ENCODE measurements around the gene TMEM150C.
A peak's percentile ranks its signal among the peaks of the same experiment; 100 is the strongest.

The TMEM150C gene

GRCh38 chr4:82462415-82462831 lies 99.4 kb downstream of the TMEM150C start:
- TF ChIP-seq, protein P1, sequence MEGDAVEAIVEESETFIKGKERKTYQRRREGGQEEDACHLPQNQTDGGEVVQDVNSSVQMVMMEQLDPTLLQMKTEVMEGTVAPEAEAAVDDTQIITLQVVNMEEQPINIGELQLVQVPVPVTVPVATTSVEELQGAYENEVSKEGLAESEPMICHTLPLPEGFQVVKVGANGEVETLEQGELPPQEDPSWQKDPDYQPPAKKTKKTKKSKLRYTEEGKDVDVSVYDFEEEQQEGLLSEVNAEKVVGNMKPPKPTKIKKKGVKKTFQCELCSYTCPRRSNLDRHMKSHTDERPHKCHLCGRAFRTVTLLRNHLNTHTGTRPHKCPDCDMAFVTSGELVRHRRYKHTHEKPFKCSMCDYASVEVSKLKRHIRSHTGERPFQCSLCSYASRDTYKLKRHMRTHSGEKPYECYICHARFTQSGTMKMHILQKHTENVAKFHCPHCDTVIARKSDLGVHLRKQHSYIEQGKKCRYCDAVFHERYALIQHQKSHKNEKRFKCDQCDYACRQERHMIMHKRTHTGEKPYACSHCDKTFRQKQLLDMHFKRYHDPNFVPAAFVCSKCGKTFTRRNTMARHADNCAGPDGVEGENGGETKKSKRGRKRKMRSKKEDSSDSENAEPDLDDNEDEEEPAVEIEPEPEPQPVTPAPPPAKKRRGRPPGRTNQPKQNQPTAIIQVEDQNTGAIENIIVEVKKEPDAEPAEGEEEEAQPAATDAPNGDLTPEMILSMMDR (conservative IDR thresholded peaks at IDR 0.05; ENCODE audit: low read depth): peak; percentile 83
- DNase-seq (ENCODE audit: low spot score): peak; percentile 91
- CTCF ChIA-PET: interaction anchor here (0.8 kb wide), 1 partner anchor 21 kb away, joined by 3 read pairs; no protein-coding TSS in a partner anchor
- POLR2A ChIA-PET (ENCODE audit: low non-redundant PET): no interaction called here
- no peak overlapping the region for H3K27ac ChIP-seq

DNA sequence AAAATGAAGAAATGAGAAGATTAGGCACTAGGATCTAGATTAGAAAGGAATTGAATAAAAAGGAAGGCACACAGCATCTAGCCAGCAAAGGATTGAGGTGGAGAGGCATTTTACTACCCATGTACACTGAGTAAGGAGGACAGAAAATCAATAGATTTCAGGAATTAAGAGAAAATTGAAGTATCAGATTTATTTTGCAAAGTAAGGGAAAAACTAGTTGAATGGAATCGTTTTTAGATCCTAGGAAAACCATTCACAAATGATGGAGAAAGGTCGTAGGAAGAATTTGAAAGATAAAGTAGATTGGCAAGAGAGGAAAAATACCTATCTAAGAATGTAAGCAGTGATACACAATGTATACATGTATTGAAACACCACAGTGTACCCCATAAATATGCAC lies 100.1 kb downstream of the TMEM150C start:
- DNase-seq (ENCODE audit: low spot score): no peak
- TF ChIP-seq, protein P1 (conservative IDR thresholded peaks at IDR 0.05; ENCODE audit: low read depth): no peak
- no peak overlapping the region for H3K27ac ChIP-seq
- POLR2A ChIA-PET (ENCODE audit: low non-redundant PET): no interaction called here
- CTCF ChIA-PET: interaction anchor here (0.6 to 1.1 kb wide), 5 partner anchors 9 to 1041 kb away, joined by 3 to 4 read pairs (median 3); no protein-coding TSS in a partner anchor

DNA sequence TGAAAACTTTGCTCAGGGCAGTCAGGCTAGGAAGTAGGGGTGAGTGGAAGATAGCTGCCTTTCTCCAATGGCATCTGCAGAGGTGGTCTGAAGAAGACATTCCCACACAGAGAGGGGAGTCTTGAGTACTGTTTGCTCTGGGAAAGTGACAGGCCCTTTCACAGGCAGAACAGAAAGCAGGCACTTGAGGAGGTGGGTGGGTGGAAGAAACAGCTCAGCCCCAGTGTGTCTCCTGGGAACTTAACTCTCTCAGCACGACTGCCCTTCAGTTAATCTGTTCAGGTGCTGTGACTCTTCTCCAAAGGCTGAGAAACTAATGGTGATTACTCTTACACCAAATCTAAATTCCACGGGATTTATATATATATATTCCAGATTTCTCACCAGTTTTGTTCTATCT lies 103.1 kb downstream of the TMEM150C start:
- H3K27ac ChIP-seq: no peak overlapping the region
- TF ChIP-seq, protein P1 (conservative IDR thresholded peaks at IDR 0.05; ENCODE audit: low read depth): no peak
- ChIA-PET POLR2A (ENCODE audit: low non-redundant PET) (no interaction called here), CTCF (no interaction called here)
- DNase-seq (ENCODE audit: low spot score): no peak

GRCh38 chr4:82457266-82457665 lies 104.5 kb downstream of the TMEM150C start:
- TF ChIP-seq, protein P1 (conservative IDR thresholded peaks at IDR 0.05; ENCODE audit: low read depth): no peak
- no peak for DNase-seq (ENCODE audit: low spot score)
- CTCF ChIA-PET: no interaction called here
- POLR2A ChIA-PET (ENCODE audit: low non-redundant PET): no interaction called here
- H3K27ac ChIP-seq: no peak overlapping the region

GRCh38 chr4:82452026-82452425 lies 109.8 kb downstream of the TMEM150C start:
- DNase-seq (ENCODE audit: low spot score): no peak
- CTCF ChIA-PET: no interaction called here
- TF ChIP-seq, protein P1 (conservative IDR thresholded peaks at IDR 0.05; ENCODE audit: low read depth): no peak
- POLR2A ChIA-PET (ENCODE audit: low non-redundant PET): no interaction called here
- no peak overlapping the region for H3K27ac ChIP-seq

DNA sequence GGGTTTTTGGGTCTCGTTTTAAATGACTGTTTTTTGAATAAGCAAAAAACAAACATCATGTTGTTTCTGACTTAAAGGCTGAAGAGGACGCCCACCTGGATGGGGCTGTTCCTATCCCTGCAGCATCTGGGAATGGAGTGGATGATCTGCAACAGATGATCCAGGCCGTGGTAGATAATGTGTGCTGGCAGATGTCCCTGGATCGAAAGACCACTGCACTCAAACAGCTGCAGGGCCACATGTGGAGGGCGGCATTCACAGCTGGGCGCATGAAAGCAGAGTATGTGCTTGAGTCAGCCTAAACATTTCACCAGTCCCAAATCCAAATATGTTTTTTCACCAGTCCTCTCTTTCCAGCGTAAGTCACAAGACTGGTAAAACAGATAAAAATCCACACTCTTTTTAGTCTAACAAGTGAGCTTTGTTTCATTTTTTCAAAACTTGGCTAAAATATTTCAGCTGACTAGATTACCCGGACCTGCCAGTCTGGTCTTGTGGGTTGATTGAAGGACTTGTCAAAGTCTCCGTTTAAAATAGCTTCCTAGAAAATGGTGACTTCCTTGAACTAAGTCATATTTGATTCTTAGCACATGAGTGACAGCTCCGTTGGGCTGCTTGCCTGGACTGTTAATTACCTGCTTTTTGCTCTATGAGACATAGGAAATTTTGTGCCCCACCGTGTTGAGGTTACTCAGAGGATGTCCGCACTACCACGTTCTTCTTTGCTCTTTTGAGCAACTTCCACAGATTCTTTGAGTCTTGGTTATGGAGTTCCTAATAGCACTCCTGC lies 110.6 kb downstream of the TMEM150C start:
- TF ChIP-seq, protein P1 (conservative IDR thresholded peaks at IDR 0.05; ENCODE audit: low read depth): no peak
- ChIA-PET CTCF (no interaction called here), POLR2A (ENCODE audit: low non-redundant PET) (no interaction called here)
- no peak overlapping the region for H3K27ac ChIP-seq
- no peak for DNase-seq (ENCODE audit: low spot score)

Measured in RWPE1 (cell line).